ENCODE data around the gene TM7SF2. TPM values are rescaled to one million over a fixed set of nuclear protein-coding genes. Genes with fewer than 3 reads are reported as not detected.

The TM7SF2 gene
- total and polyA plus RNA-seq, 2 of the 13 experiments (the other 11 are each of a cell fraction or from before 2014, with no cell fraction given): 56.0 to 66.9 TPM

DNA sequence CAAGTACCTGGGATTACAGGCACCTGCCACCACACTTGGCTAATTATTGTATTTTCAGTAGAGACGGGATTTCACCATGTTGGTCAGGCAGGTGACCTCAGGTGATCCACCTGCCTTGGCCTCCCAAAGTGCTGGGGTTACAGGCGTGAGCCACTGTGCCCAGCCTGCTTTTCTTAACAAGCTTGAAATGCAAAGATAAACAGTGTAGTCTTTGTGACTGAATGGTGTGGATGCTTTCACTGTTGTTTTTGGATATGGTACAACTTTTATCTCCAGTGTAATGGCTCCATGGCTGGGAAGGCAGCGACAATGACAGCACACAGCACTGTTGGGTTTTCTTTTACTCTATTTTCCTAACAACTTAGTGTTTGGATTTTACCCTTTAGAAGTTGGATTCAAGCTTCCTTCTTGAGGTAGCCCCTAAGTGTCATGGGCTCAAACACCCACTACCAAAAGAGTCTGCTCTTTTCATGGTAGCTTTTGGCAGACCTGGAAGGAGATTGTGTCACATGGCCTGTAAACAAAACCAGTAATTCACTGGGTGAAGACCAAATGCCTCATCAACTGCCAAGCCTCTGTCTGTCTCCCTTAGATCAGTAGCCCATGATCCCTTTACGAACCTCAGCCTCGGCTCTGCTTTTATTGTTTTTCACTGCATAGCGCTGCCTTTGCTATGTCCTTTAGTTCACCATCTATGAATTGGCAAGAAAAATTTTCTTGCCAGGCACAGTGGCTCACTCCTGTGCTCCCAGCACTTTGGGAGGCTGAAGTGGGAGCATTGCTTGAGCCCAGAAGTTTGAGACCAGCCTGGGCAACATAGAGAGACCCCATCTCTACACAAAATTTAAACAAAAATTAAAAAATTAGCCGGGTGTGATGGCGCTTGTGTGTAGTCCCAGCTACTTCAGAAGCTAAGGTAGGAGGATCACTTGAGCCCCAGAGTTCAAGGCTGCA is 9.3 kb upstream of the TM7SF2 start:
- POLR2A ChIA-PET: interaction anchor here (1.2 kb wide), 2 partner anchors 9 to 10 kb away, joined by 3 to 5 read pairs; partner anchors contain the start of gene TM7SF2
- FAIRE-seq (no peak), DNase-seq (ENCODE audit: low spot score) (no peak), ATAC-seq (no peak)
- in situ Hi-C loops (cut with HindIII; ENCODE audit: extremely low pct_ligation_motif_present, low pct_unique_long_range_greater_than_20kb) (no loop called here), intact Hi-C loops (cut with micrococcal nuclease; ENCODE audit: unreplicated experiment) (no loop called here)
- CTCF ChIA-PET (ENCODE audit: low intra/inter-chr PET ratio, low total read pairs): no interaction called here
- H4K20me1 ChIP-seq (ENCODE audit: insufficient read depth, low read length): no peaks in the 10 kb centered on the region
- 95% methylated on average over 8 of the region's 8 CpGs for WGBS (ENCODE audit: low lambda C conversion rate)
- no peaks in the 10 kb centered on the region for H3K9me3 ChIP-seq (ENCODE audit: low read length)
- no peak overlapping the region for H2AFZ ChIP-seq (ENCODE audit: low read length)
- peaks cover 6% of the 10 kb centered on the region for H3K4me1 ChIP-seq (ENCODE audit: insufficient read depth, low read length)
- H3K79me2 ChIP-seq (ENCODE audit: insufficient read depth, low read length): no peaks in the 10 kb centered on the region
- no peak overlapping the region for H3K27ac ChIP-seq (ENCODE audit: extremely low read length, insufficient read depth, low read length)
- no peak overlapping the region for H3K9ac ChIP-seq (ENCODE audit: insufficient read depth, low read depth, low read length)
- TF ChIP-seq HOXA9 (CRISPR knock-in tag; IDR thresholded peaks at IDR 0.05; ENCODE audit: borderline replicate concordance) (no peak), RELA (CRISPR knock-in tag; IDR thresholded peaks at IDR 0.05) (no peak), GTF3A (CRISPR knock-in tag; conservative IDR thresholded peaks at IDR 0.05) (no peak), KAT8 (CRISPR knock-in tag; IDR thresholded peaks at IDR 0.05) (no peak), ZNF567 (CRISPR knock-in tag; IDR thresholded peaks at IDR 0.05; ENCODE audit: borderline replicate concordance) (no peak), RNF2 (conservative IDR thresholded peaks at IDR 0.05; ENCODE audit: low read depth) (no peak), ZNF737 (CRISPR knock-in tag; IDR thresholded peaks at IDR 0.05; ENCODE audit: borderline replicate concordance) (no peak), ATF1 (CRISPR knock-in tag; IDR thresholded peaks at IDR 0.05) (no peak), ZBTB42 (CRISPR knock-in tag; IDR thresholded peaks at IDR 0.05) (no peak), KMT2A (CRISPR knock-in tag; IDR thresholded peaks at IDR 0.05) (no peak), NFIB (CRISPR knock-in tag; IDR thresholded peaks at IDR 0.05; ENCODE audit: borderline replicate concordance) (no peak)
- TF ChIP-seq, protein P1, sequence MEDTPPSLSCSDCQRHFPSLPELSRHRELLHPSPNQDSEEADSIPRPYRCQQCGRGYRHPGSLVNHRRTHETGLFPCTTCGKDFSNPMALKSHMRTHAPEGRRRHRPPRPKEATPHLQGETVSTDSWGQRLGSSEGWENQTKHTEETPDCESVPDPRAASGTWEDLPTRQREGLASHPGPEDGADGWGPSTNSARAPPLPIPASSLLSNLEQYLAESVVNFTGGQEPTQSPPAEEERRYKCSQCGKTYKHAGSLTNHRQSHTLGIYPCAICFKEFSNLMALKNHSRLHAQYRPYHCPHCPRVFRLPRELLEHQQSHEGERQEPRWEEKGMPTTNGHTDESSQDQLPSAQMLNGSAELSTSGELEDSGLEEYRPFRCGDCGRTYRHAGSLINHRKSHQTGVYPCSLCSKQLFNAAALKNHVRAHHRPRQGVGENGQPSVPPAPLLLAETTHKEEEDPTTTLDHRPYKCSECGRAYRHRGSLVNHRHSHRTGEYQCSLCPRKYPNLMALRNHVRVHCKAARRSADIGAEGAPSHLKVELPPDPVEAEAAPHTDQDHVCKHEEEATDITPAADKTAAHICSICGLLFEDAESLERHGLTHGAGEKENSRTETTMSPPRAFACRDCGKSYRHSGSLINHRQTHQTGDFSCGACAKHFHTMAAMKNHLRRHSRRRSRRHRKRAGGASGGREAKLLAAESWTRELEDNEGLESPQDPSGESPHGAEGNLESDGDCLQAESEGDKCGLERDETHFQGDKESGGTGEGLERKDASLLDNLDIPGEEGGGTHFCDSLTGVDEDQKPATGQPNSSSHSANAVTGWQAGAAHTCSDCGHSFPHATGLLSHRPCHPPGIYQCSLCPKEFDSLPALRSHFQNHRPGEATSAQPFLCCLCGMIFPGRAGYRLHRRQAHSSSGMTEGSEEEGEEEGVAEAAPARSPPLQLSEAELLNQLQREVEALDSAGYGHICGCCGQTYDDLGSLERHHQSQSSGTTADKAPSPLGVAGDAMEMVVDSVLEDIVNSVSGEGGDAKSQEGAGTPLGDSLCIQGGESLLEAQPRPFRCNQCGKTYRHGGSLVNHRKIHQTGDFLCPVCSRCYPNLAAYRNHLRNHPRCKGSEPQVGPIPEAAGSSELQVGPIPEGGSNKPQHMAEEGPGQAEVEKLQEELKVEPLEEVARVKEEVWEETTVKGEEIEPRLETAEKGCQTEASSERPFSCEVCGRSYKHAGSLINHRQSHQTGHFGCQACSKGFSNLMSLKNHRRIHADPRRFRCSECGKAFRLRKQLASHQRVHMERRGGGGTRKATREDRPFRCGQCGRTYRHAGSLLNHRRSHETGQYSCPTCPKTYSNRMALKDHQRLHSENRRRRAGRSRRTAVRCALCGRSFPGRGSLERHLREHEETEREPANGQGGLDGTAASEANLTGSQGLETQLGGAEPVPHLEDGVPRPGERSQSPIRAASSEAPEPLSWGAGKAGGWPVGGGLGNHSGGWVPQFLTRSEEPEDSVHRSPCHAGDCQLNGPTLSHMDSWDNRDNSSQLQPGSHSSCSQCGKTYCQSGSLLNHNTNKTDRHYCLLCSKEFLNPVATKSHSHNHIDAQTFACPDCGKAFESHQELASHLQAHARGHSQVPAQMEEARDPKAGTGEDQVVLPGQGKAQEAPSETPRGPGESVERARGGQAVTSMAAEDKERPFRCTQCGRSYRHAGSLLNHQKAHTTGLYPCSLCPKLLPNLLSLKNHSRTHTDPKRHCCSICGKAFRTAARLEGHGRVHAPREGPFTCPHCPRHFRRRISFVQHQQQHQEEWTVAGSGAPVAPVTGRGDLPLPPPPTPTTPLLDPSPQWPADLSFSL (CRISPR knock-in tag; IDR thresholded peaks at IDR 0.05): no peak
- TF ChIP-seq, protein P2, sequence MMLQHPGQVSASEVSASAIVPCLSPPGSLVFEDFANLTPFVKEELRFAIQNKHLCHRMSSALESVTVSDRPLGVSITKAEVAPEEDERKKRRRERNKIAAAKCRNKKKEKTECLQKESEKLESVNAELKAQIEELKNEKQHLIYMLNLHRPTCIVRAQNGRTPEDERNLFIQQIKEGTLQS (CRISPR knock-in tag; IDR thresholded peaks at IDR 0.05): no peak
- TF ChIP-seq, protein P3, sequence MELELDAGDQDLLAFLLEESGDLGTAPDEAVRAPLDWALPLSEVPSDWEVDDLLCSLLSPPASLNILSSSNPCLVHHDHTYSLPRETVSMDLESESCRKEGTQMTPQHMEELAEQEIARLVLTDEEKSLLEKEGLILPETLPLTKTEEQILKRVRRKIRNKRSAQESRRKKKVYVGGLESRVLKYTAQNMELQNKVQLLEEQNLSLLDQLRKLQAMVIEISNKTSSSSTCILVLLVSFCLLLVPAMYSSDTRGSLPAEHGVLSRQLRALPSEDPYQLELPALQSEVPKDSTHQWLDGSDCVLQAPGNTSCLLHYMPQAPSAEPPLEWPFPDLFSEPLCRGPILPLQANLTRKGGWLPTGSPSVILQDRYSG (CRISPR knock-in tag; IDR thresholded peaks at IDR 0.05): no peak
- TF ChIP-seq, protein P4, sequence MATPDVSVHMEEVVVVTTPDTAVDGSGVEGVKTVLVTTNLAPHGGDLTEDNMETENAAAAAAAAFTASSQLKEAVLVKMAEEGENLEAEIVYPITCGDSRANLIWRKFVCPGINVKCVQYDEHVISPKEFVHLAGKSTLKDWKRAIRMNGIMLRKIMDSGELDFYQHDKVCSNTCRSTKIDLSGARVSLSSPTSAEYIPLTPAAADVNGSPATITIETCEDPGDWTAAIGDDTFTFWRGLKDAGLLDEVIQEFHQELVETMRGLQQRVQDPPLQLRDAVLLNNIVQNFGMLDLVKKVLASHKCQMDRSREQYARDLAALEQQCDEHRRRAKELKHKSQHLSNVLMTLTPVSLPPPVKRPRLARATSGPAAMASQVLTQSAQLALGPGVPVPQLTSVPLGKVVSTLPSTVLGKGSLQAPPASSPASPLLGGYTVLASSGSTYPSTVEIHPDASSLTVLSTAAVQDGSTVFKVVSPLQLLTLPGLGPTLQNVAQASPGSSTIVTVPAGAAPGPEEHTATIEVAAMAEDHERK (CRISPR knock-in tag; IDR thresholded peaks at IDR 0.05; ENCODE audit: low read depth): no peak
- H3K4me3 ChIP-seq (replicated peaks in 1 of 3; ENCODE audit: insufficient read depth in 1 of 3, low read depth in 2 of 3, low read length in 3 of 3): no peak overlapping the region
- H3K27me3 ChIP-seq (ENCODE audit: control insufficient read depth in 1 of 2, insufficient read depth in 2 of 2, low read length in 2 of 2): no peaks in the 10 kb centered on the region
- H3K4me2 ChIP-seq (ENCODE audit: low read depth, low read length): no peak overlapping the region
- BruUV-seq (replicated peaks): no TSS peak
- peaks cover 3 to 18% of the 10 kb centered on the region in 2 experiments; a peak in 3 of 5 replicates for H3K36me3 ChIP-seq (replicated peaks in 1 of 2; ENCODE audit: control insufficient read depth in 1 of 2, insufficient read depth in 2 of 2, low read length in 2 of 2)

All from HepG2 (cell line).